CD14-positive monocyte (primary cell): Measurements from ENCODE around the gene TMEM117. TPM values are rescaled to one million over a fixed set of nuclear protein-coding genes. Genes with fewer than 3 reads are reported as not detected.

Source experiments
- DNase-seq, 3 donors: peaks; one replicate each; pipeline ENCODE4 v3.0.0-alpha.2; 2011 to 2022
- H2AFZ ChIP-seq: 2 replicates; pipeline ENCODE4 v1.6.0; 2012; ENCODE audit warnings: mild to moderate bottlenecking, low read depth, low read length, inconsistent platforms; ENCODE audit not compliant: insufficient read depth, poor library complexity, severe bottlenecking
- H3K27ac ChIP-seq, 2 donors: 1 replicate in 1 of 2; 2 replicates in 1 of 2; pipeline ENCODE4 v1.5.1; 2012 to 2013; ENCODE audit warnings: low read length in 2 of 2, control low read depth in 1 of 2, inconsistent platforms in 1 of 2, low read depth in 1 of 2, mild to moderate bottlenecking in 1 of 2
- H3K27me3 ChIP-seq, 2 donors: one replicate each; pipeline versions ENCODE4 v1.6.0 to v1.6.1; 2011 to 2013; ENCODE audit warnings: low read length in 2 of 2; ENCODE audit not compliant: control insufficient read depth in 2 of 2, insufficient read depth in 2 of 2
- H3K36me3 ChIP-seq, 2 donors: replicated peaks in 1 of 2; 1 replicate in 1 of 2; 2 replicates in 1 of 2; pipeline versions ENCODE4 v1.5.1 to v1.6.1; 2012 to 2013; ENCODE audit warnings: low read length in 2 of 2, control low read depth in 1 of 2, inconsistent platforms in 1 of 2, mild to moderate bottlenecking in 1 of 2; ENCODE audit not compliant: insufficient read depth in 2 of 2, control insufficient read depth in 1 of 2
- H3K4me1 ChIP-seq, 2 donors: 1 replicate in 1 of 2; 2 replicates in 1 of 2; pipeline versions ENCODE4 v1.5.1 to v1.6.1; 2012 to 2013; ENCODE audit warnings: low read length in 2 of 2, control low read depth in 1 of 2, inconsistent platforms in 1 of 2, mild to moderate bottlenecking in 1 of 2, moderate library complexity in 1 of 2; ENCODE audit not compliant: insufficient read depth in 2 of 2, control insufficient read depth in 1 of 2
- H3K4me2 ChIP-seq: replicated peaks from 2 replicates; pipeline ENCODE3; 2012; ENCODE audit warnings: low read length, moderate library complexity, mild to moderate bottlenecking; ENCODE audit not compliant: poor library complexity, severe bottlenecking; ENCODE audit errors: extremely low read depth
- H3K4me3 ChIP-seq, 3 experiments: fragments of 200-600 bp in 1 of 3; sonication (generic) in 1 of 3; replicated peaks in 1 of 3; 1 replicate in 2 of 3; 2 replicates in 1 of 3; pipeline ENCODE4 v1.5.1; 2011 to 2013; ENCODE audit warnings: low read length in 3 of 3, mild to moderate bottlenecking in 3 of 3, control low read depth in 2 of 3, low read depth in 2 of 3, inconsistent platforms in 1 of 3, moderate library complexity in 1 of 3
- H3K79me2 ChIP-seq: 2 replicates; pipeline ENCODE4 v1.6.0; 2012; ENCODE audit warnings: mild to moderate bottlenecking, control low read depth, inconsistent platforms, low read length, moderate library complexity; ENCODE audit not compliant: insufficient read depth
- H3K9ac ChIP-seq: 2 replicates; pipeline ENCODE4 v1.6.0; 2017; ENCODE audit warnings: low read length, mild to moderate bottlenecking; ENCODE audit not compliant: insufficient read depth, poor library complexity, severe bottlenecking
- H3K9me3 ChIP-seq, 2 donors: replicated peaks in 1 of 2; 1 replicate in 1 of 2; 2 replicates in 1 of 2; pipeline versions ENCODE4 v1.5.1 to v1.6.1; 2012 to 2013; ENCODE audit warnings: low read length in 2 of 2, control low read depth in 1 of 2; ENCODE audit not compliant: control insufficient read depth in 1 of 2, insufficient read depth in 1 of 2
- H4K20me1 ChIP-seq: 2 replicates; pipeline ENCODE4 v1.6.0; 2012; ENCODE audit warnings: mild to moderate bottlenecking, low read length, control low read depth, moderate library complexity; ENCODE audit not compliant: insufficient read depth
- H3K27ac Mint-ChIP-seq, 7 donors: one replicate each; pipeline ENCODE4 v1.8.0; 2020; ENCODE audit warnings: mild to moderate bottlenecking in 7 of 7, mixed read lengths in 7 of 7, moderate library complexity in 6 of 7, inconsistent platforms in 2 of 7
- H3K27me3 Mint-ChIP-seq, 3 donors: one replicate each; pipeline ENCODE4 v1.8.0; 2021 to 2022; ENCODE audit warnings: low read depth in 3 of 3, mild to moderate bottlenecking in 3 of 3, mixed read lengths in 3 of 3, moderate library complexity in 3 of 3, inconsistent platforms in 1 of 3
- H3K36me3 Mint-ChIP-seq, 2 donors: one replicate each; pipeline ENCODE4 v1.8.0; 2020; ENCODE audit warnings: mixed read lengths in 2 of 2, inconsistent platforms in 1 of 2, mild to moderate bottlenecking in 1 of 2
- H3K4me1 Mint-ChIP-seq: one replicate; pipeline ENCODE4 v1.8.0; 2020; ENCODE audit warnings: mild to moderate bottlenecking, mixed read lengths
- H3K4me3 Mint-ChIP-seq, 2 donors: one replicate each; pipeline ENCODE4 v1.8.0; 2020; ENCODE audit warnings: mild to moderate bottlenecking in 2 of 2, mixed read lengths in 2 of 2, moderate library complexity in 1 of 2
- H3K9me3 Mint-ChIP-seq, 7 donors: one replicate each; pipeline ENCODE4 v1.8.0; 2020 to 2022; ENCODE audit warnings: mixed read lengths in 7 of 7, mild to moderate bottlenecking in 6 of 7, moderate library complexity in 6 of 7, inconsistent platforms in 2 of 7
- WGBS: methylation state at CpG from one replicate; pipeline ENCODE4 v1.1.5; 2013; ENCODE audit warnings: missing lambda C conversion rate; ENCODE audit not compliant: insufficient coverage; 5-methylcytosine and 5-hydroxymethylcytosine counted together
- intact Hi-C, 2 donors: fragments of 100-400 bp; cut with micrococcal nuclease; formaldehyde crosslinking; loops; one replicate each; pipeline versions ENCODE4 v1.15.0 to v1.15.1; 2023
- polyA plus RNA-seq, 3 donors: library from polyadenylated mRNA; depleted of rRNA in 1 of 3; unstranded in 2 of 3; stranded (reverse) in 1 of 3; fragments of 300-500 nt in 2 of 3; fragments of >200 nt in 1 of 3; fragmentation: Illumina TruSeq in 2 of 3; gene quantifications; 1 replicate in 2 of 3; 2 replicates in 1 of 3; pipeline ENCODE4 v1.2.3, GENCODE V29; 2012 to 2021
- TF ChIP-seq, protein P1 (sequence below): fragments of 200-600 bp; IDR thresholded peaks from one replicate; pipeline ENCODE4 v1.8.0; 2022; ENCODE audit warnings: antibody characterized with exemption, mild to moderate bottlenecking

Gene TMEM117
- polyA plus RNA-seq, 3 donors = 0.11 to 0.42 TPM; not detected in 1

GRCh38 chr12:44389038-44389437 lies 553.2 kb downstream of the TMEM117 start:
- Histone ChIP-seq H4K20me1 (no peaks in the 10 kb centered on the region), H2AFZ (no peak overlapping the region), H3K27ac (no peak overlapping the region), H3K27me3 (no peaks in the 10 kb centered on the region), H3K36me3 (no peaks in the 10 kb centered on the region), H3K9ac (no peak overlapping the region), H3K9me3 (no peaks in the 10 kb centered on the region), H3K4me2 (no peak overlapping the region), H3K4me1 (no peaks in the 10 kb centered on the region), H3K79me2 (no peaks in the 10 kb centered on the region), H3K4me3 (no peak overlapping the region)
- H3K36me3 Mint-ChIP-seq = no peaks in the 10 kb centered on the region
- no peak for DNase-seq
- H3K4me3 Mint-ChIP-seq = no peak overlapping the region
- TF ChIP-seq, protein P1, sequence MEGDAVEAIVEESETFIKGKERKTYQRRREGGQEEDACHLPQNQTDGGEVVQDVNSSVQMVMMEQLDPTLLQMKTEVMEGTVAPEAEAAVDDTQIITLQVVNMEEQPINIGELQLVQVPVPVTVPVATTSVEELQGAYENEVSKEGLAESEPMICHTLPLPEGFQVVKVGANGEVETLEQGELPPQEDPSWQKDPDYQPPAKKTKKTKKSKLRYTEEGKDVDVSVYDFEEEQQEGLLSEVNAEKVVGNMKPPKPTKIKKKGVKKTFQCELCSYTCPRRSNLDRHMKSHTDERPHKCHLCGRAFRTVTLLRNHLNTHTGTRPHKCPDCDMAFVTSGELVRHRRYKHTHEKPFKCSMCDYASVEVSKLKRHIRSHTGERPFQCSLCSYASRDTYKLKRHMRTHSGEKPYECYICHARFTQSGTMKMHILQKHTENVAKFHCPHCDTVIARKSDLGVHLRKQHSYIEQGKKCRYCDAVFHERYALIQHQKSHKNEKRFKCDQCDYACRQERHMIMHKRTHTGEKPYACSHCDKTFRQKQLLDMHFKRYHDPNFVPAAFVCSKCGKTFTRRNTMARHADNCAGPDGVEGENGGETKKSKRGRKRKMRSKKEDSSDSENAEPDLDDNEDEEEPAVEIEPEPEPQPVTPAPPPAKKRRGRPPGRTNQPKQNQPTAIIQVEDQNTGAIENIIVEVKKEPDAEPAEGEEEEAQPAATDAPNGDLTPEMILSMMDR = no peak
- intact Hi-C loops = no loop called here
- peaks cover 0 to 4% (median under 1%) of the 10 kb centered on the region in 7 donors for H3K9me3 Mint-ChIP-seq
- no peaks in the 10 kb centered on the region for H3K27me3 Mint-ChIP-seq
- no peaks in the 10 kb centered on the region for H3K4me1 Mint-ChIP-seq
- H3K27ac Mint-ChIP-seq = no peak overlapping the region
- WGBS = no CpG with 5 or more reads among the region's 2 CpGs

DNA sequence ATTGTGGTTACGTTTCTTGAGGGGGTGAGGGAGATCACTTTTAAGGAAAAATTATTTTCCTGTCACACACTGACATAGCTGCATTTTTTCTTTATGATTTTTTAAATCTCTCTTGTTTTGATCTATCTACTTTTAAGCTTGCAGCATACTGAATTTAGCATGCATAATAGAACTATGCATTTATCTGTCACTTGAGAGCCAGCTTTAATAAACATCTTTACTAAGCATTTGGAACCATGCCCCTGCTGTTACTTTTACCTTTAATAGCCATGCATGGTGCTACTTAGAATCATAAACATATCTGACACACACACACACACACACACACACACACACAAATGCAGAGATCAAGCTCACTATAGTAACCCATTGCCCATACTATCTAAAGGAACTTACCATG lies 554.0 kb downstream of the TMEM117 start:
- H3K79me2 ChIP-seq = no peaks in the 10 kb centered on the region
- TF ChIP-seq, protein P1 = no peak
- no peak for DNase-seq
- H2AFZ ChIP-seq = no peak overlapping the region
- Mint-ChIP-seq H3K4me3 (no peak overlapping the region), H3K27ac (no peak overlapping the region), H3K9me3 (peaks cover 0 to 4% (median 0%) of the 10 kb centered on the region in 7 donors), H3K27me3 (no peaks in the 10 kb centered on the region), H3K36me3 (no peaks in the 10 kb centered on the region), H3K4me1 (no peaks in the 10 kb centered on the region)
- intact Hi-C loops = no loop called here
- H3K4me2 ChIP-seq = no peak overlapping the region
- H3K9me3 ChIP-seq = no peaks in the 10 kb centered on the region
- no peak overlapping the region for H3K4me3 ChIP-seq
- no peaks in the 10 kb centered on the region for H3K4me1 ChIP-seq
- no peak overlapping the region for H3K27ac ChIP-seq
- WGBS = no CpG with 5 or more reads among the region's 1 CpG
- no peaks in the 10 kb centered on the region for H3K27me3 ChIP-seq
- H4K20me1 ChIP-seq = no peaks in the 10 kb centered on the region
- no peak overlapping the region for H3K9ac ChIP-seq
- H3K36me3 ChIP-seq = no peaks in the 10 kb centered on the region
